HepG2 (cell line): ENCODE results near the gene ZNF74.

Experiments used
- FOSL1 ChIP-seq: sonication (generic); formaldehyde crosslinking; IDR thresholded peaks from 2 replicates; pipeline ENCODE4 v1.9.0; 2021; ENCODE audit warnings: missing genetic modification reagents, borderline replicate concordance
- MAFF ChIP-seq: IDR thresholded peaks from 2 replicates; pipeline ENCODE4 v1.6.1; 2011; ENCODE audit warnings: low read depth, low read length, improper control_type of control experiment
- MYNN ChIP-seq: sonication (generic); formaldehyde crosslinking; IDR thresholded peaks from 2 replicates; pipeline ENCODE4 v1.4.0; 2020; ENCODE audit warnings: mild to moderate bottlenecking, low read depth, missing genetic modification reagents
- POLR2AphosphoS5 ChIP-seq: IDR thresholded peaks from 2 replicates; pipeline ENCODE4 v1.6.1; 2012; ENCODE audit warnings: low read depth, low read length
- SMARCC2 ChIP-seq: fragments of 450-650 bp; IDR thresholded peaks from 2 replicates; pipeline ENCODE4 v1.6.1; 2017; ENCODE audit warnings: antibody characterized with exemption, mild to moderate bottlenecking
- SP1 ChIP-seq, 2 experiments: fragments of 450-650 bp in 1 of 2; sonication (generic) in 1 of 2; formaldehyde crosslinking in 1 of 2; IDR thresholded peaks; 2 replicates each; pipeline versions ENCODE4 v1.4.0 to v1.6.1; 2016 to 2020; ENCODE audit warnings: missing genetic modification reagents in 1 of 2
- SSRP1 ChIP-seq: IDR thresholded peaks from 2 replicates; pipeline ENCODE4 v1.6.1; 2016; ENCODE audit warnings: control low read depth
- TAF1 ChIP-seq: sonication (generic); formaldehyde crosslinking; IDR thresholded peaks from 2 replicates; pipeline ENCODE4 v1.4.0; 2020; ENCODE audit warnings: missing genetic modification reagents
- YY1 ChIP-seq: IDR thresholded peaks from 2 replicates; pipeline ENCODE4 v1.6.1; 2011; ENCODE audit warnings: low read length, low read depth, moderate library complexity, mild to moderate bottlenecking; ENCODE audit not compliant: insufficient read depth, insufficient replicate concordance
- ZFP91 ChIP-seq: sonication (generic); formaldehyde crosslinking; IDR thresholded peaks from 2 replicates; pipeline ENCODE4 v1.9.0; 2022; ENCODE audit warnings: missing genetic modification reagents, mild to moderate bottlenecking, borderline replicate concordance
- ZNF101 ChIP-seq: sonication (generic); formaldehyde crosslinking; IDR thresholded peaks from 2 replicates; pipeline ENCODE4 v1.4.0; 2020; ENCODE audit warnings: mild to moderate bottlenecking, low read depth, missing genetic modification reagents, borderline replicate concordance
- ZNF280D ChIP-seq: sonication (generic); formaldehyde crosslinking; IDR thresholded peaks from 2 replicates; pipeline ENCODE4 v1.5.1; 2020; ENCODE audit warnings: mild to moderate bottlenecking, missing genetic modification reagents

GRCh38 chr22:20391222-20391621, 2.7 kb upstream of the ZNF74 start:
- no peak for TF ChIP-seq TAF1 (CRISPR knock-in tag)
- no peak for TF ChIP-seq ZNF280D (CRISPR knock-in tag)
- TF ChIP-seq ZNF101 (CRISPR knock-in tag), result no peak
- no peak for TF ChIP-seq MYNN (CRISPR knock-in tag)
- no peak for TF ChIP-seq YY1
- TF ChIP-seq SMARCC2, result no peak
- no peak for TF ChIP-seq POLR2AphosphoS5
- no peak for TF ChIP-seq ZFP91
- no peak for TF ChIP-seq FOSL1 (CRISPR knock-in tag)
- TF ChIP-seq SSRP1 (CRISPR knock-in tag), result no peak
- no peak for TF ChIP-seq MAFF
- no peak for TF ChIP-seq SP1 (IDR thresholded peaks at IDR 0.05)
- TF ChIP-seq SP1 (CRISPR knock-in tag; IDR thresholded peaks at IDR 0.05), result no peak
